Gastrocnemius medialis (tissue), 4 donors: Measurements from ENCODE around the gene NEXN. TPM values are rescaled to one million over a fixed set of nuclear protein-coding genes. Genes with fewer than 3 reads are reported as not detected.

Experiments used
- ATAC-seq, 2 donors: fragments of 150-250 bp; one replicate each; pipeline ENCODE4 v1.9.1; 2016
- DNase-seq, 2 donors: peaks; one replicate each; pipeline ENCODE4 v3.0.0-alpha.2; 2019
- H3K27ac ChIP-seq, 4 donors: fragments of 200-600 bp; sonication (generic); 1 replicate in 1 of 4; 2 replicates in 3 of 4; pipeline ENCODE4 v1.5.1; 2016 to 2018; ENCODE audit warnings: mild to moderate bottlenecking in 2 of 4, moderate library complexity in 1 of 4
- H3K27me3 ChIP-seq, 3 donors: fragments of 200-600 bp; sonication (generic) in 2 of 3; 1 replicate in 1 of 3; 2 replicates in 2 of 3; pipeline versions ENCODE4 v1.5.1 to v1.6.0; 2016 to 2019; ENCODE audit warnings: mild to moderate bottlenecking in 1 of 3, moderate library complexity in 1 of 3
- H3K36me3 ChIP-seq, 2 donors: fragments of 200-600 bp; sonication (generic) in 1 of 2; one replicate each; pipeline ENCODE4 v1.5.1; 2017 to 2018
- H3K4me1 ChIP-seq, 2 donors: fragments of 200-600 bp; sonication (generic) in 1 of 2; one replicate each; pipeline ENCODE4 v1.5.1; 2016 to 2017; ENCODE audit warnings: mild to moderate bottlenecking in 2 of 2
- H3K4me3 ChIP-seq, 4 donors: fragments of 200-600 bp; sonication (generic) in 3 of 4; 1 replicate in 1 of 4; 2 replicates in 3 of 4; pipeline ENCODE4 v1.5.1; 2016 to 2019; ENCODE audit warnings: mild to moderate bottlenecking in 2 of 4
- H3K9me3 ChIP-seq, 3 donors: fragments of 200-600 bp; sonication (generic) in 2 of 3; 1 replicate in 1 of 3; 2 replicates in 2 of 3; pipeline ENCODE4 v1.5.1; 2016 to 2019
- CTCF ChIP-seq, 5 experiments: fragments of 450-650 bp in 3 of 5; fragments of 200-600 bp in 2 of 5; sonication (generic) in 2 of 5; IDR thresholded peaks in 4 of 5; conservative IDR thresholded peaks in 1 of 5; 1 replicate in 4 of 5; 2 replicates in 1 of 5; pipeline ENCODE4 v1.5.1; 2016 to 2019; ENCODE audit warnings: antibody characterized with exemption in 5 of 5, mild to moderate bottlenecking in 3 of 5, moderate library complexity in 3 of 5
- POLR2A ChIP-seq, 2 donors: fragments of 450-650 bp; IDR thresholded peaks; one replicate each; pipeline ENCODE4 v1.6.1; 2017; ENCODE audit warnings: antibody characterized with exemption in 2 of 2, mild to moderate bottlenecking in 2 of 2, moderate library complexity in 2 of 2
- in situ Hi-C, 4 donors: fragments of 200-750 bp; cut with MboI; loops; one replicate each; pipeline versions ENCODE4 v1.15.0 to v1.8.0; 2017; ENCODE audit warnings: low sequenced_read_pairs in 4 of 4
- intact Hi-C: fragments of 100-400 bp; cut with DNase I; formaldehyde crosslinking; loops from one replicate; pipeline ENCODE4 v1.15.1; 2023; ENCODE audit warnings: low total_unique reads
- total RNA-seq, 4 donors: library from RNA; depleted of rRNA; stranded (reverse); fragments of >200 nt; gene quantifications; one replicate each; pipeline versions ENCODE4 v1.1.0 to v1.2.3, GENCODE V29; 2016

The NEXN gene
- total RNA-seq, 4 donors from 2014 or later: 105 to 297 (median 200) TPM

DNA sequence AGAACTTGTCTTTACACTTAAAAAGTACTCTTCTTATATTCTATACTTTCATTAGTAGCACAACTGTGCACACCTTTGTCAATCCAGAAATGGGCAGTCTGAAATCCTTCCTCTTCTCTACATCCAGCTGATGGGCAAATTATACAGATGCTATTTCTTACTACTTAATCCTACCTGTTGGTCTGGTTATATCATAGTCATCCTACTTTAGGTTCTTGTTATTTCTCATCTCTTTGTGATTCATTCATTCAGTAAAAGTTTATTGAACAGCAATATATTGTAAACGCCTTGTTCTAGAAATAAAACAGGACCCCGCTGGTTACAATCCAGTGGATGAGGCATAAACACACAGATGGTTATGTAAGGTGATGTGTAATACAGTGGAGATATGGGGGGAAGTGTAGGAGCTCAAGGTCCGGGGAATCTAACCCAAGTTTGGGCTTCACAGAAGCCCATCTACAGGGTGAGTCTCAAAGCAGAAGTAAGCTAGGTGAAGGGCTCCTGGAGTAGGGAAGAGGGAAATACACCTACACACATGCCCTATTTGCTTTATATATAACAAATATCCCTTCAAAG, 102.3 kb downstream of the NEXN start:
- H3K9me3 ChIP-seq: no peaks in the 10 kb centered on the region

DNA sequence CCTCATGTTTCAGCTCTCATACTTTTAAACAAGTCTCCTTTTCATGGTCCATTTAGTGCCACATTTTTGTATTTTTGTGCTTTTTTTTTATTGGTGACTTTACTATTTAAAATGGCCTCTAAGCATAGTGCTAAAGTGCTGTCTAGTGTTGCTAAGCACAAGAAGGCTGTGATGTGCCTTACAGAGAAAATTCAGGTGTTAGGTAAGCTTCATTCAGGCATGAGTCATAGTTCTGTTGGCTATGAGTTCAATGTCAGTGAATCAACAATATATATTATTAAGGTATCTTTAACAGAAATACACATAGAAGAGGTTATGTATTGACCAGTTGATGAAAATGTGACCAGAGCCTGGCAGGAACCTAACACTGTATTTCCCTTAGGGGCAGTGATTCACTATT, 103.2 kb downstream of the NEXN start:
- Histone ChIP-seq H3K4me3 (no peak overlapping the region), H3K4me1 (peaks cover 10 to 17% of the 10 kb centered on the region in 2 donors)
- in situ Hi-C loops: loop anchor here in 2 of 4 donors (25.0 kb wide), 2 partner anchors 121 to 621 kb away; partner anchors contain the start of gene IFI44L (in 1 of the 2)

More for the DNA sequence above, 102.3 kb downstream of the NEXN start:
- peaks cover 19 to 25% of the 10 kb centered on the region in 2 donors for H3K4me1 ChIP-seq
- DNase-seq (no peak), ATAC-seq (no peak)
- in situ Hi-C loops: loop anchor here in 2 of 4 donors (25.0 kb wide), 2 partner anchors 122 to 622 kb away; partner anchors contain the start of gene IFI44L (in 1 of the 2)
- H3K27me3 ChIP-seq: no peaks in the 10 kb centered on the region
- intact Hi-C loops: no loop called here
- peaks cover 0 to 8% of the 10 kb centered on the region in 2 donors for H3K36me3 ChIP-seq
- no peak for TF ChIP-seq POLR2A (IDR thresholded peaks at IDR 0.05)
- TF ChIP-seq CTCF (IDR thresholded peaks at IDR 0.05 in 4 of 5, conservative IDR thresholded peaks at IDR 0.05 in 1 of 5): no peak
- no peak overlapping the region for H3K27ac ChIP-seq
- no peak overlapping the region for H3K4me3 ChIP-seq

More for the DNA sequence above, 103.2 kb downstream of the NEXN start:
- Histone ChIP-seq H3K36me3 (peaks cover 0 to 8% of the 10 kb centered on the region in 2 donors), H3K27me3 (no peaks in the 10 kb centered on the region), H3K9me3 (no peaks in the 10 kb centered on the region), H3K27ac (no peak overlapping the region)
- TF ChIP-seq CTCF (IDR thresholded peaks at IDR 0.05 in 4 of 5, conservative IDR thresholded peaks at IDR 0.05 in 1 of 5) (no peak), POLR2A (IDR thresholded peaks at IDR 0.05) (no peak)
- intact Hi-C loops: no loop called here
- DNase-seq (no peak), ATAC-seq (no peak)

Other genes starting within 250 kb of the NEXN start
- 10 to 100 TPM; 26.8 to 45.8 (median 37.3) TPM for gene ZZZ3, start 206.0 kb upstream of the NEXN start, total RNA-seq
- 10 to 100 TPM; 31.1 to 51.8 (median 34.6) TPM for gene USP33, start 128.8 kb upstream of the NEXN start, total RNA-seq
- gene MIGA1, start 109.0 kb upstream of the NEXN start, total RNA-seq: 10 to 100 TPM; 15.0 to 21.7 (median 19.2) TPM
- 10 to 100 TPM; 25.6 to 64.3 (median 47.8) TPM for gene FUBP1, start 90.4 kb downstream of the NEXN start, total RNA-seq
- 10 to 100 TPM; 35.6 to 84.9 (median 45.3) TPM for gene DNAJB4, start 116.3 kb downstream of the NEXN start, total RNA-seq
- gene GIPC2, start 157.3 kb downstream of the NEXN start, total RNA-seq: 1 to 10 TPM in 3 of 4 donors, under 1 TPM in 1; 0.67 to 1.5 (median 1.3) TPM